Stomach smooth muscle (tissue), 2 donors: ENCODE results near the gene TAS2R41.

Experiments
- H3K27ac ChIP-seq: one replicate; pipeline ENCODE4 v1.7.0; 2013; ENCODE audit warnings: mild to moderate bottlenecking, low read length, inconsistent platforms
- H3K27me3 ChIP-seq, 2 donors: one replicate each; pipeline ENCODE4 v1.7.0; 2013; ENCODE audit warnings: low read length in 2 of 2; ENCODE audit not compliant: insufficient read depth in 2 of 2, control insufficient read depth in 1 of 2
- H3K36me3 ChIP-seq, 2 donors: one replicate each; pipeline ENCODE4 v1.7.0; 2013; ENCODE audit warnings: low read length in 2 of 2; ENCODE audit not compliant: control insufficient read depth in 2 of 2, insufficient read depth in 2 of 2
- H3K4me1 ChIP-seq: one replicate; pipeline ENCODE4 v1.7.0; 2013; ENCODE audit warnings: low read length; ENCODE audit not compliant: control insufficient read depth, insufficient read depth
- H3K4me3 ChIP-seq, 2 donors: one replicate each; pipeline ENCODE4 v1.7.0; 2013; ENCODE audit warnings: low read length in 2 of 2
- H3K9ac ChIP-seq, 2 donors: one replicate each; pipeline ENCODE4 v1.7.0; 2013; ENCODE audit warnings: low read length in 2 of 2, mild to moderate bottlenecking in 1 of 2
- H3K9me3 ChIP-seq, 2 donors: one replicate each; pipeline ENCODE4 v1.7.0; 2013; ENCODE audit warnings: low read length in 2 of 2; ENCODE audit not compliant: control insufficient read depth in 2 of 2
- donor health status: healthy.
- donor health status: Pancreatic carcinoma.

TAS2R41 gene

DNA sequence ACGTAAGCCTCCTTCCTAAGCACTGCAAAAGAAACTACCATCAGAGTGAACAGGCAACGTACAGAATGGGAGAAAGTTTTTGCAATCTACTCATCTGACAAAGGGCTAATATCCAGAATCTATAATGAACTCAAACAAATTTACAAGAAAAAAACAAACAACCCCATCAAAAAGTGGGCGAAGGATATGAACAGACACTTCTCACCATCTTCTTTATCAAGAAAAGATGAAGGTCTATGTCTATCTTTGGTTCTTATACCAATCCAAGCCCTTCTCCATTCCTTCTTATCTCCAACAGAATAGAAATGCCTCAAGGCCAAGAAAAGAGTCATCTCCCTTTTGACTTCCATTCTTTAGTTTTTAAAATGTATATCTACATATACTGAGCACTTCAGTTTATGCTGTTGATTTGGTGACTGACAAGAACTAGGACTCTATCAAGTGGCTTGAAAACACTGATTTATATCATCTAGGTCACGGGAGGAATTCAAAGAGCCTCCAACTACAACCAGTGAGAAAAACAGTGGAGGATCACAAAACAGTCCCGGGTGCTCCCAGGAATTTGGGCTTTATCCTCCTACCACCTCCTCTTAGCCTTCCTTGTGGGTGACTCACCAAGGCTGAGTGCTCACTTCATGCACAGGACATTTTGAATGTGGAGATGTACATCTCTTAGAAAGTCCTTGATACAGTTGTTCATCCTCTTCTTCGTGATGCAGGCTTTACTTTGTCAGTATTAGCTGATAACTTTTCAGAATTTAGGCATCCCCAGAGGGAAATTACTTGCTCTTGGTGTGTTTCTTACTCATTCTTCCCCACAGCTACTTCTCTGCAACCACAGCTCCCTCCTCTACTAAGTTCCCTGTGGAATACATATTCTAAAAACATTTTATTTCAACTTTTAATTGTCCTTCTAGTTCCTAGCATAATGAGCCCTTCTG is 15.4 kb downstream of the TAS2R41 start:
- Histone ChIP-seq H3K27ac (no peak overlapping the region), H3K27me3 (no peaks in the 10 kb centered on the region), H3K9ac (no peak overlapping the region), H3K36me3 (no peaks in the 10 kb centered on the region), H3K9me3 (no peaks in the 10 kb centered on the region), H3K4me3 (no peak overlapping the region), H3K4me1 (no peaks in the 10 kb centered on the region)

DNA sequence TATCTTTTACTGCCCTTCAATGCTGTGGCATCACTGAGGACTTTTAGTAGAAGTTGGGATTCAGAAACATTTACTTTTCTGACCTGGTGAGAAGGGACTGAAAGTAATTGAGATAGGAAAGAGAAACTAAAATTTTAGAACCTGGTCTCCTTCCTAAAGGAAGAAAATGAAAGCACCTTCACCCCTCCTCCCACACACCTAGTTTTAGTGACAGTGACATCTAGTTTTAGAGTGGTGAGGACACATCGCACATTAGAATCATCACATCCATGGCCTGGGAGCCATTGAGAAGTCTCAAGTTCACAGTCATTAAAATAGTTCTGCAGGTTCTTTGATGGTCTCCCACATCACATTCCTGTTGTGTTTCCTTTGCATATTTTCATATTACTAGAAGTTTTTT is 16.1 kb downstream of the TAS2R41 start:
- H3K9me3 ChIP-seq = no peaks in the 10 kb centered on the region
- no peaks in the 10 kb centered on the region for H3K27me3 ChIP-seq
- H3K4me3 ChIP-seq = no peak overlapping the region
- no peak overlapping the region for H3K9ac ChIP-seq
- H3K27ac ChIP-seq = no peak overlapping the region
- H3K36me3 ChIP-seq = no peaks in the 10 kb centered on the region
- H3K4me1 ChIP-seq = no peaks in the 10 kb centered on the region

DNA sequence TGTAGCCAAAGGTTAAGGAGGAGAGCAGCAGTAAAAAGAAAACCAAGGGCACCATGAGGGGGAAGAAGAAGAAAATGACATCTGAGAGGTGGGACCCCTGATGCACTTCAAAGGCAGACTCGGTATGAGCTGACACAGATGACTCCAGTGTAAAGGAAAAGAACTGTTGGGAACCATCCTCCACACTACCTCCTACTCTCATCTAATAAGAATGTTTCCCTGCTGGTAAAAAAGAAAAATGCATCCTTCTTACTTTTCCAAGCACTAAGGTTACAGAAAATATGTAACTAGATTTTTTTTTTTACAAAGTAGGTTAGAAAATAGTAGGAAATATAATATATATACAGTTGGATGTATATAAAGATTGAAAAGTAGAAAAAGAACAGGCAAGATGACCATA is 16.9 kb downstream of the TAS2R41 start:
- no peak overlapping the region for H3K9ac ChIP-seq
- H3K27ac ChIP-seq = no peak overlapping the region
- H3K27me3 ChIP-seq = no peaks in the 10 kb centered on the region
- no peaks in the 10 kb centered on the region for H3K9me3 ChIP-seq
- H3K36me3 ChIP-seq = no peaks in the 10 kb centered on the region
- no peak overlapping the region for H3K4me3 ChIP-seq
- peaks cover 2% of the 10 kb centered on the region for H3K4me1 ChIP-seq

DNA sequence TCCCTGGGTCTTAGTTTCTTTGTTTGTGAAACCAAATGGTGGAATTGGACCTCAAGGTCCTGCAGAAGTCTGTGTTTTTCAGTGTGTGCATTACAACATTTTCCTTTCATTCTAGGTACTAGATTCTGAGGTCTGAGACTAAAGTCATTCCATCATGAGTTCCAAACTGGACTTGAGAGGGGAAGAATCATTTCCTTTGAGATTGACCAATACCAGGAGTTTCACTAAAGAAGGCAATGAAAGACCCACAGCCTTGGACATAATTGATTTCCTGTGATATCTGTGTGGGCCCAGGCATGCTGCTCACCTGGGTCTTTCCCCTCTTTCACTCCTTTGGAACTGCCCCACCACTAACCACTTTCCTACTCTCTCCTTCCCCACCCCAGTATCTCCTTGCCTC is 18.2 kb downstream of the TAS2R41 start:
- no peaks in the 10 kb centered on the region for H3K27me3 ChIP-seq
- H3K36me3 ChIP-seq = no peaks in the 10 kb centered on the region
- H3K9ac ChIP-seq = no peak overlapping the region
- H3K9me3 ChIP-seq = no peaks in the 10 kb centered on the region
- H3K4me1 ChIP-seq = peaks cover 4% of the 10 kb centered on the region
- H3K4me3 ChIP-seq = no peak overlapping the region
- no peak overlapping the region for H3K27ac ChIP-seq

DNA sequence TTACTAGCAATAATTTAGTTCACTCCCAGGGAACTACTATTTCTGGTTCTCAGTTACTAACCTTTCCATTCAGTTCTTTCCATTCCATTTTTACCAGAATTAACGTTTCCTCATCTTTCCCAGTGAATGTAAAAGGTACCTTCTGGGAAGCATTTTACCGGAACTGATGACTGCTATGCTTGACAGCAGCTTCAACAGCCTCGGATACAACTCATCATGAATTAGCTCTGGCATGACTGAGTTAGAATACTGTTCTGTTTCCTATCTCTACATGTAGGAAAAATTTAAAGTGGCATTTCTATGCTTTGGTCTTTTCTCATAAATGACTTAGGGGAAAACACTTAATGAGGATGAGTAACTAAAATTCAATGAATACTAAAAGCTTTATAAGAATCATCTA is 18.6 kb downstream of the TAS2R41 start:
- no peaks in the 10 kb centered on the region for H3K9me3 ChIP-seq
- H3K4me1 ChIP-seq = peaks cover 4% of the 10 kb centered on the region
- no peak overlapping the region for H3K4me3 ChIP-seq
- H3K9ac ChIP-seq = no peak overlapping the region
- no peaks in the 10 kb centered on the region for H3K36me3 ChIP-seq
- no peaks in the 10 kb centered on the region for H3K27me3 ChIP-seq
- no peak overlapping the region for H3K27ac ChIP-seq

DNA sequence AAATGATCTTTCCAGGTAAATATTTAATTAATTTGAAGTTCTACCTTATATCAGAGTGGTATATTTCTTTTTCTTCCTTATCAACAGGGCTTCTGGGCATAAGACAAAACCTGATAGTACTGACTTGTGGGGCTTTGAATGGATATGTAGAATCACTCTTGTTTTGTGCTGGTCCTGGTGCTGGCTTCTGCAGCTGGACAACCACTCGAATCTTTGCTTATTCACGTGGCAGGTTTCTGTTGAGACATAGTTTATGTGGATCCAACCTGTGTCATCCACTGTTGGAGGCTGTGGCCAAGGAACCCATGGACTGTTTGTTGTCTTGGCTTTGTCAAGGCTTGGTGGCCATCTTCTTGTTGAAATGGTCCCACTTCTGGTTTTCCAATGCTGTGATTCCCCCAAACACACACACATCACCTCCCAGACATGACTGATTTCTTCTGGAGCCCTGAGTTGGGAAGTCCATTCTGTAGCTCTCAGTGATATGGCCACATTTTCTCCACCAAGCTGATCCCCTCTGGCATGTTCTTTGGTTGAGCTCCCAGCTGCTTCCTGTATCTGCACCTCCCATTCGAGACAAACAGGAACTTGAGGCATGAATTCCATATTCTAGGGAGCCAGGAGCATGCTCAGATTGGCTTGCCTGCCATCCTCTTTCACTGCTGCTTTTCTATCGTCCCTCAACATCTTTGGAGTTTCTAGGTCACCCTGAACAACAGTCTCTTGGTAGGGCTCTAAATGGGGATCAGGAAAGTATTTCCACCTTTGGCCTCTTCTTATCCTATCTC is 19.5 kb downstream of the TAS2R41 start:
- Histone ChIP-seq H3K9me3 (no peaks in the 10 kb centered on the region), H3K27me3 (no peaks in the 10 kb centered on the region), H3K36me3 (no peaks in the 10 kb centered on the region), H3K27ac (no peak overlapping the region), H3K4me3 (no peak overlapping the region), H3K4me1 (peaks cover 4% of the 10 kb centered on the region), H3K9ac (no peak overlapping the region)

DNA sequence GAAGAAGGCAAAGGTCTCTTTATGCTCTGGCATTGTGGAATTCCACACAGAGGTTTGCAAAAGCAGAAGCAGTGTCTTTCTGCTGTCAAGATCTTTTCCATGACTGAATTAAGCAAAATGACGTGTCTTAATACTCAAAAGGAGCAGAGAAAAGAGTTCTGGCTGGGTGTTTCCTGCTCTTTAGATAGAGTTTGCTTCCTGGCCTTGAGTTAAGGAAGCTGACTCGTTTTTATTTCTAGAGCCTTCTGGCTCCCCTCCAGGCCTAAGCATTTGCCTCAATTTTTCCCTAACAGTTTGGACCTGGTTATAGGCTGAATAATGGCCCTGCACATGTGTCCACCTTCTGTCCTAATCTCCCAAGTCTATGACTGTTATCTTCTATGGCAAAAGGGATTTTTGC is 21.6 kb downstream of the TAS2R41 start:
- Histone ChIP-seq H3K4me1 (peaks cover 4% of the 10 kb centered on the region), H3K27me3 (no peaks in the 10 kb centered on the region), H3K27ac (no peak overlapping the region), H3K9me3 (no peaks in the 10 kb centered on the region), H3K4me3 (no peak overlapping the region), H3K9ac (no peak overlapping the region), H3K36me3 (no peaks in the 10 kb centered on the region)

DNA sequence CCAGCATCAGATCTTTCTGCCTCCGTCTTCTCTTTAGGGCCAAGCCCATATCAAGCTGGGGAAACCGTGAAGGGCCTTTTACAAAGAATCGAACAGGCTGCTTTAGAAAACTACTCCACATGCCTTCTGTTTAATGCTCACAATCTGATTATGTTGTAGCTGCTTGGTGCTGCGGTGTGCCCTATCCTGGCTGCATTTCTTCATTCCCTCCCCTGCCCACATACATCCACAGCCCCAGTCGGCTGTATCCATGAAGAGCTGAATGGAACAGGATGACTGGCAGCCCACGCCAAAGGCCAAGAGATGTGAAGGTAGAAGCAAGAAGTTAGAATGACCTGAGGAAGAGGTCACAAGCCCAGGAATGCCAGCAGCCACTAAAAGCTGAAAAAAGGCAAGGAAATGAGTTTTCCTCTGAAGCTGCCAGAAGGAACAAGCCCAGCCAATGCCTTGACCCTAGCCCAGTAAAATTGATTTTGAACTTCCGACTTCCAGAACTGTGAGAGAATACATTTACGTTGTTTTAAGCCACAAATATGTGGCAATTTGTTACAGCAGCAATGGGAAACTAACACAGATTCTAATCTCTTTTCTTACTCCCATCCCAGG is 22.2 kb downstream of the TAS2R41 start:
- Histone ChIP-seq H3K36me3 (no peaks in the 10 kb centered on the region), H3K9me3 (no peaks in the 10 kb centered on the region), H3K27me3 (no peaks in the 10 kb centered on the region), H3K9ac (no peak overlapping the region), H3K27ac (no peak overlapping the region), H3K4me1 (peaks cover 4% of the 10 kb centered on the region), H3K4me3 (no peak overlapping the region)

DNA sequence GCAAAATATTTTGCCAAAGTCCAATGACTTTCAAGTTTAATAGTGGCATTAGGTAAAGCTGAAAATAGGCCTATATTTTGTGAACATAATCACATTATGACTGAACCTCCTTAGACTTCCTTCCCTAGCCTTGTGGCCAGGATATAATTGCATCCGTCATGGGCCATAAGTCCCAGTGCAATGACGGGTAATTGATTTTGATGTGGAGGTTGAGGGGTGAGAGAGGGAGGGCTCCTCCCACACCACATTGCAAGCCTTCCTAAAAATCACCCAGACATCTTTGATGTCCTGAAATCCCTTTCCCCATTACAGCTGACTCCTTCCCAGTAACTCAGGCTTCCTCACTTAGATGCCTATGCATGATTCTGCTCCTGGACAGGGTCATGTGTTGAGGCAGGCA is 25.6 kb downstream of the TAS2R41 start:
- H3K27ac ChIP-seq = no peak overlapping the region
- H3K4me1 ChIP-seq = peaks cover 4% of the 10 kb centered on the region
- no peak overlapping the region for H3K4me3 ChIP-seq
- no peaks in the 10 kb centered on the region for H3K36me3 ChIP-seq
- no peaks in the 10 kb centered on the region for H3K27me3 ChIP-seq
- H3K9me3 ChIP-seq = no peaks in the 10 kb centered on the region
- no peak overlapping the region for H3K9ac ChIP-seq

DNA sequence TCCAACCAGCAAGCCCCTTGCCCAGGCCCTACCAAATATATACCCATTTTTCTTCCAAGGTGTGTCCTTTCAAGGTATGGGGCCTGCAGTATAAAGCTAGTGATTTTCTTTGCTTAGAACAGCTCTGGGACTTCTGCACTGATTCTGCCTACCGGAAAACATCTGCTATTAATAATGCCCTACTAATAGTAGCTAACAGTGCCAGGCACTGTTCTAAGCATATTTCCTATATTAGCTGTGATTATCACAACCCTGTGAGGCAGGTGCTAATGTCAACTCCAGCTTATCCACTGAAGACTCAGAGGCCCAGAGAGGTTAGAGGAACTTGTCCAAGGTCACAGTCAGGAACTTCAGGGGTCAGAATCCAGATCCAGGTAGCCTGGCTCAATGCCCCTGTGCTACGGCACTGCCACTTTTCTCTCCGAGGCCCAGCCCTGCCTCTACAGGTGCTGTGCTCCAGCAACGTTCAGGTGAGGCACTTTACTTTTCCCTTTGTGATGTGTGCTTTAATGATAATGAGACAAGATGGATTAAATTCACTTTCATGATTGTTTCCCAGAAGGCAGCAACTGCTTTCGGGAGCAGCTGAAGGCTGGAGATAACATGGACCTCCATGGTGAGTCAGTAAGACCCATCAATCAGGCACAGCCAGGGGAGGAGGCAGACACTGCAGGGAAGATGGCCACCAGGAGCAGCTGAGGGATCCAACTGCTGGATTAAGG is 26.7 kb downstream of the TAS2R41 start:
- Histone ChIP-seq H3K9ac (no peak overlapping the region), H3K27me3 (no peaks in the 10 kb centered on the region), H3K36me3 (no peaks in the 10 kb centered on the region), H3K27ac (no peak overlapping the region), H3K4me1 (peaks cover 4% of the 10 kb centered on the region), H3K4me3 (no peak overlapping the region), H3K9me3 (no peaks in the 10 kb centered on the region)
